Tibial nerve (tissue), 4 donors: ENCODE results near the gene RTCB. TPM values are rescaled to one million over a fixed set of nuclear protein-coding genes. Genes with fewer than 3 reads are reported as not detected.

Source experiments
- DNase-seq, 2 donors: peaks; one replicate each; pipeline ENCODE4 v3.0.0-alpha.2; 2019; ENCODE audit warnings: low spot score in 2 of 2
- H3K27ac ChIP-seq, 4 donors: fragments of 200-600 bp; sonication (generic) in 3 of 4; one replicate each; pipeline ENCODE4 v1.5.1; 2017 to 2019; ENCODE audit warnings: mild to moderate bottlenecking in 1 of 4
- H3K27me3 ChIP-seq, 2 donors: fragments of 200-600 bp; sonication (generic) in 1 of 2; one replicate each; pipeline versions ENCODE4 v1.5.1 to v1.6.0; 2017 to 2019
- H3K36me3 ChIP-seq, 3 donors: fragments of 200-600 bp; sonication (generic); one replicate each; pipeline ENCODE4 v1.5.1; 2018 to 2019
- H3K4me1 ChIP-seq, 4 donors: fragments of 200-600 bp; sonication (generic) in 3 of 4; one replicate each; pipeline ENCODE4 v1.5.1; 2017 to 2019
- H3K4me3 ChIP-seq, 4 donors: fragments of 200-600 bp; sonication (generic) in 3 of 4; one replicate each; pipeline ENCODE4 v1.5.1; 2017 to 2019; ENCODE audit warnings: mild to moderate bottlenecking in 1 of 4, moderate library complexity in 1 of 4
- H3K9me3 ChIP-seq, 4 donors: fragments of 200-600 bp; sonication (generic) in 3 of 4; one replicate each; pipeline ENCODE4 v1.5.1; 2017 to 2019
- EP300 ChIP-seq, 2 donors: sonication (generic); formaldehyde crosslinking; IDR thresholded peaks; one replicate each; pipeline ENCODE4 v1.6.1; 2017; ENCODE audit warnings: antibody characterized with exemption in 2 of 2, mild to moderate bottlenecking in 1 of 2
- POLR2A ChIP-seq, 2 donors: fragments of 450-650 bp; IDR thresholded peaks; one replicate each; pipeline ENCODE4 v1.6.1; 2017; ENCODE audit warnings: antibody characterized with exemption in 2 of 2, mild to moderate bottlenecking in 2 of 2, moderate library complexity in 2 of 2
- WGBS, 2 donors: methylation state at CpG; one replicate each; pipeline ENCODE4 v1.1.5; 2018; 5-methylcytosine and 5-hydroxymethylcytosine counted together
- total RNA-seq, 4 donors: library from RNA; depleted of rRNA; stranded (reverse); fragments of >200 nt; gene quantifications; one replicate each; pipeline ENCODE4 v1.1.0, GENCODE V29; 2016
- TF ChIP-seq, protein P1 (sequence below), 5 experiments: fragments of 200-600 bp in 3 of 5; fragments of 450-650 bp in 2 of 5; sonication (generic) in 3 of 5; IDR thresholded peaks; one replicate each; pipeline ENCODE4 v1.5.1; 2016 to 2019; ENCODE audit warnings: antibody characterized with exemption in 5 of 5, mild to moderate bottlenecking in 3 of 5, moderate library complexity in 2 of 5

Gene RTCB
- total RNA-seq, 4 donors from 2014 or later = 43.2 to 72.5 (median 49.2) TPM

DNA sequence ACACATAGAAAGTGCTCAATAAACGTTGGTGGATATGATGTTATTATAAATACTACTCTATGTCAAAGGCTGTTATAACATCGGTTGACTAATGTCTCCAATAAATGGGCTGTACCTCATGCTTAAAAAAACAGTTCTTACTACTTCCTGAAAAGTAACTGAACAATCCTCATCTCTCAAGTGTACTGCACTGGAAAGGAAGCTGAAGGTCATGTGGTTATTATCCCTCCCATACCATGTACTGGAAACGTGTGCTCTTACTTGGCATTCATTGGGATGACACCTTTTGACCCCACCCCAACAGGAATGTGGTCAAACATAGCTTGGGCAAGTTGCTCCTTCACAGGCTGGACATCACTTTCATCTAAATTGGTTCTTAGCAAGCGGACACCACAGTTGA is 10.6 kb downstream of the RTCB start:
- Histone ChIP-seq H3K27ac (no peak overlapping the region), H3K27me3 (no peaks in the 10 kb centered on the region), H3K4me3 (no peak overlapping the region), H3K9me3 (no peaks in the 10 kb centered on the region), H3K36me3 (peaks cover 0 to 100% (median 17%) of the 10 kb centered on the region in 3 donors), H3K4me1 (no peaks in the 10 kb centered on the region)
- WGBS, 2 donors = 64 to 70% methylated on average over 4 of the region's 4 CpGs
- TF ChIP-seq POLR2A (IDR thresholded peaks at IDR 0.05) (no peak), EP300 (IDR thresholded peaks at IDR 0.05) (no peak)
- TF ChIP-seq, protein P1, sequence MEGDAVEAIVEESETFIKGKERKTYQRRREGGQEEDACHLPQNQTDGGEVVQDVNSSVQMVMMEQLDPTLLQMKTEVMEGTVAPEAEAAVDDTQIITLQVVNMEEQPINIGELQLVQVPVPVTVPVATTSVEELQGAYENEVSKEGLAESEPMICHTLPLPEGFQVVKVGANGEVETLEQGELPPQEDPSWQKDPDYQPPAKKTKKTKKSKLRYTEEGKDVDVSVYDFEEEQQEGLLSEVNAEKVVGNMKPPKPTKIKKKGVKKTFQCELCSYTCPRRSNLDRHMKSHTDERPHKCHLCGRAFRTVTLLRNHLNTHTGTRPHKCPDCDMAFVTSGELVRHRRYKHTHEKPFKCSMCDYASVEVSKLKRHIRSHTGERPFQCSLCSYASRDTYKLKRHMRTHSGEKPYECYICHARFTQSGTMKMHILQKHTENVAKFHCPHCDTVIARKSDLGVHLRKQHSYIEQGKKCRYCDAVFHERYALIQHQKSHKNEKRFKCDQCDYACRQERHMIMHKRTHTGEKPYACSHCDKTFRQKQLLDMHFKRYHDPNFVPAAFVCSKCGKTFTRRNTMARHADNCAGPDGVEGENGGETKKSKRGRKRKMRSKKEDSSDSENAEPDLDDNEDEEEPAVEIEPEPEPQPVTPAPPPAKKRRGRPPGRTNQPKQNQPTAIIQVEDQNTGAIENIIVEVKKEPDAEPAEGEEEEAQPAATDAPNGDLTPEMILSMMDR (IDR thresholded peaks at IDR 0.05) = no peak
- no peak for DNase-seq

DNA sequence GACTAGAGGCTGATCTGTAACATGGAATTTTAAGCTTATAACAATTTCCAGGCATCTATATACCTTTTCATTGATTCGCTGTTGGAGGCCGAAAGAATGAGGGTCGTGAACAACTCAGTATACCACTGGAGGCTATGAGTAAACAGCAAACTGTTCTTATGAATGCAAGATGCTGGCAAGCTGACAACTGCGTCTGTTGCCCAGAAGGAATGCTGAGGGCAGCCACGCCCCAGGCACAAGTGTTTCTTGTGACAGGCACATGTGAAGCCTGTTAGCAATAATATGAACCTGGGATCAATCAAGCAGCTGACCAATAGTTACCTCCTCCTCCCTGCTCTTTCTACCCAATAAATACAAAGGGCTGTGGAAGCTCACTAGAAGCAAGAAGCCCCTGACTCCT is 15.3 kb downstream of the RTCB start:
- no peak for DNase-seq
- H3K27ac ChIP-seq = no peak overlapping the region
- 54 to 68% methylated on average over 5 of the region's 5 CpGs for WGBS, 2 donors
- no peaks in the 10 kb centered on the region for H3K9me3 ChIP-seq
- peaks cover 4 to 100% (median 22%) of the 10 kb centered on the region in 3 donors for H3K36me3 ChIP-seq
- no peaks in the 10 kb centered on the region for H3K27me3 ChIP-seq
- H3K4me1 ChIP-seq = no peaks in the 10 kb centered on the region
- TF ChIP-seq, protein P1 (IDR thresholded peaks at IDR 0.05) = no peak
- TF ChIP-seq EP300 (IDR thresholded peaks at IDR 0.05) (no peak), POLR2A (IDR thresholded peaks at IDR 0.05) (no peak)
- no peak overlapping the region for H3K4me3 ChIP-seq

DNA sequence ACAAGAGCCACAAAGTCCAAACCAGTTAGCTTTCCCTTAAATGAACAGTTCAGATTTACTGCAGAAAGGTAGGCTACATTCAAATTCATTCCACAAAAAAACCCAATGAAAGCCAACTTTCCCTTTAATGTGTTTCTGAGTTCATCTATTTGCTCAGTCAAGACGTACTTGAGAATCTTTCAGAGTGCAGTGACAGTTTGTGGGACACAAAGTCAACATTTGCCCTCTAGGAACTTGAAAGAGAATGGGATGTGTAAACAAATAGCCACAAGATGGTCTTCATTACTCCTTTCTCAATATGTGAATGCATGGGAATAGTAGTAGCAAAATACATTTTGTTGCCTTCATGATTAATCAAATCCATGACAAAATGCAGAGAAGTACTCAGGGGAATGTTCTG is 15.8 kb downstream of the RTCB start:
- no peak for TF ChIP-seq POLR2A (IDR thresholded peaks at IDR 0.05)
- TF ChIP-seq, protein P1 (IDR thresholded peaks at IDR 0.05) = no peak
- TF ChIP-seq EP300 (IDR thresholded peaks at IDR 0.05) = no peak
- no peak overlapping the region for H3K27ac ChIP-seq
- no peaks in the 10 kb centered on the region for H3K4me1 ChIP-seq
- peaks cover 4 to 100% (median 23%) of the 10 kb centered on the region in 3 donors for H3K36me3 ChIP-seq
- no peaks in the 10 kb centered on the region for H3K27me3 ChIP-seq
- H3K9me3 ChIP-seq = no peaks in the 10 kb centered on the region
- 88 to 94% methylated on average over 1 of the region's 1 CpG for whole genome bisulfite sequencing, 2 donors
- no peak overlapping the region for H3K4me3 ChIP-seq
- DNase-seq = no peak

DNA sequence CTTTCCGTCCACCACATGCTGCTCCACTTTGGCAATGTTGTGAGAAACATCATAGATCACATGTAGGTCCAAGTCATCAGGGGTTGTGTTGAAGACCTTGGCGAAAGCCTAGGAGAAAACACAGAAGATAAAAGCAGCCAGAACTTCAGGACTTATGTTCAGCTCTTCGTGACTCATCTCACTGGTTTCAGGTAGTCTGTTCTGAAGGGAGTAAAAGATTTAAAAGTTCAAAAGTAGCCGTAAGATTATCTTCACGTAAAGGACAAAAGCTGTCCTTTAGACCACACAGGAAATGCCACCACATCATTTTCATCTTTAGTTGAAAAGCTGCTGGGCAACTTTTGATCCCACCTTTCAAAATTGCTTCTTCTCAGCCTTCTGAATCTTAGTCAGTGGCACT is 16.9 kb downstream of the RTCB start:
- no peak for DNase-seq
- WGBS, 2 donors = 93 to 97% methylated on average over 5 of the region's 5 CpGs

DNA sequence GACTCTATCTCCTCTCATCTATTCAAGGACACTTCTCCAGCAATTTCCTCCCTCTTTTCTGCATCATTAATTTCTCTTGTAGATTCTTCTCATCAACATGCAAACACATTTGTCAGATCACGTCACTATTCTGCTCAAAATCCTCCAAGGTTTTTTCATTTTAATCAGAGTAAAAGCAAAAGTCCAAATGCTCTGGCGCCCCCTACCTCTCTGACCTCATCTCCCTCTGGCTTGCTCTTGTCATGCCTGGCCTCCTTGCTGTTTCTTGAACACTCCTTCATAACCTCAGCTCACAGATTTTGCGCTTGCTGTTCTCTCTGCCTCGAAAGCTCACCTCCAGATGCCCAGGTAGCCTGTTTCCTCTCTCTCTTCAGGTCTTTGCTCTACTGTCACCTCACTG is 22.4 kb downstream of the RTCB start:
- TF ChIP-seq POLR2A (IDR thresholded peaks at IDR 0.05) (no peak), EP300 (IDR thresholded peaks at IDR 0.05) (no peak)
- TF ChIP-seq, protein P1 (IDR thresholded peaks at IDR 0.05) = no peak
- Histone ChIP-seq H3K9me3 (no peaks in the 10 kb centered on the region), H3K27ac (no peak overlapping the region), H3K4me3 (no peak overlapping the region), H3K4me1 (no peaks in the 10 kb centered on the region), H3K36me3 (peaks cover 4 to 87% (median 29%) of the 10 kb centered on the region in 3 donors), H3K27me3 (no peaks in the 10 kb centered on the region)
- DNase-seq = no peak
- WGBS, 2 donors = 68 to 73% methylated on average over 4 of the region's 4 CpGs

More for the DNA sequence above, 16.9 kb downstream of the RTCB start:
- Histone ChIP-seq H3K4me3 (no peak overlapping the region), H3K27ac (no peak overlapping the region), H3K36me3 (peaks cover 4 to 100% (median 23%) of the 10 kb centered on the region in 3 donors), H3K27me3 (no peaks in the 10 kb centered on the region), H3K9me3 (no peaks in the 10 kb centered on the region), H3K4me1 (no peaks in the 10 kb centered on the region)
- TF ChIP-seq POLR2A (IDR thresholded peaks at IDR 0.05) = no peak
- no peak for TF ChIP-seq EP300 (IDR thresholded peaks at IDR 0.05)
- TF ChIP-seq, protein P1 (IDR thresholded peaks at IDR 0.05) = no peak
